Bronchial epithelial cell (primary cell): Measurements from ENCODE around the gene MAP2K3. TPM values are rescaled to one million over a fixed set of nuclear protein-coding genes. Genes with fewer than 3 reads are reported as not detected.

Experiments used
- DNase-seq: peaks from one replicate; pipeline ENCODE4 v3.0.0-alpha.2; 2010; ENCODE audit warnings: low read depth
- FAIRE-seq: peaks from 2 replicates; lab custom pipeline; 2011; peaks lifted over from hg19 to GRCh38; lab: Jason Lieb, UNC
- H3K27me3 ChIP-seq: 2 replicates; pipeline ENCODE4 v1.5.1; 2011; ENCODE audit warnings: low read length; ENCODE audit not compliant: control insufficient read depth, insufficient read depth
- H3K36me3 ChIP-seq: 2 replicates; pipeline ENCODE4 v1.5.1; 2011; ENCODE audit warnings: low read length; ENCODE audit not compliant: control insufficient read depth, insufficient read depth
- H3K4me3 ChIP-seq: 2 replicates; pipeline ENCODE4 v1.5.1; 2011; ENCODE audit warnings: mild to moderate bottlenecking, low read depth, low read length, control low read depth
- CTCF ChIP-seq: IDR thresholded peaks from 2 replicates; pipeline ENCODE4 v1.5.1; 2011; ENCODE audit warnings: mild to moderate bottlenecking, moderate library complexity, low read length, control low read depth, inconsistent platforms; ENCODE audit not compliant: insufficient read depth, severe bottlenecking
- total RNA-seq: library from RNA; depleted of rRNA; stranded (reverse); fragments of >200 nt; gene quantifications from 2 replicates; pipeline ENCODE4 v1.2.1, GENCODE V29; 2014

Gene MAP2K3
- total RNA-seq, 1 donor from 2014 or later = 5.3 TPM

- FAIRE-seq (peak; percentile 7), DNase-seq (no peak)
- H3K27me3 ChIP-seq = no peaks in the 10 kb centered on the region
- TF ChIP-seq CTCF = no peak
- no peaks in the 10 kb centered on the region for H3K36me3 ChIP-seq
- no peak overlapping the region for H3K4me3 ChIP-seq
These were observed 22.1 kb upstream of the MAP2K3 start for GRCh38 chr17:21262259-21262993.

- no peak for TF ChIP-seq CTCF
- FAIRE-seq = peak; percentile 89
- H3K4me3 ChIP-seq = no peak overlapping the region
- no peaks in the 10 kb centered on the region for H3K27me3 ChIP-seq
- no peaks in the 10 kb centered on the region for H3K36me3 ChIP-seq
- peak; percentile 96 for DNase-seq
These were observed 21.1 kb upstream of the MAP2K3 start for GRCh38 chr17:21263376-21263775.

- DNase-seq (peak; percentile 44), FAIRE-seq (no peak)
- no peak for TF ChIP-seq CTCF
- no peaks in the 10 kb centered on the region for H3K27me3 ChIP-seq
- no peaks in the 10 kb centered on the region for H3K36me3 ChIP-seq
- H3K4me3 ChIP-seq = no peak overlapping the region
These were observed 15.8 kb upstream of the MAP2K3 start for GRCh38 chr17:21268596-21269188.

- no peak for TF ChIP-seq CTCF
- DNase-seq = no peak
- Histone ChIP-seq H3K4me3 (no peak overlapping the region), H3K36me3 (no peaks in the 10 kb centered on the region), H3K27me3 (no peaks in the 10 kb centered on the region)
- FAIRE-seq = no peak
These were observed 15.1 kb upstream of the MAP2K3 start for GRCh38 chr17:21269394-21269793.

GRCh38 chr17:21271454-21272183, 12.9 kb upstream of the MAP2K3 start:
- H3K36me3 ChIP-seq = no peaks in the 10 kb centered on the region
- no peak for TF ChIP-seq CTCF
- FAIRE-seq (no peak), DNase-seq (no peak)
- no peak overlapping the region for H3K4me3 ChIP-seq
- no peaks in the 10 kb centered on the region for H3K27me3 ChIP-seq
